GM19455 (cell line): ENCODE results near the gene PRLH.

Source experiments
- ATAC-seq: cut with Tn5 transposase; IDR thresholded peaks from one replicate; pipeline ENCODE4 v1.9.1; 2021; ENCODE audit not compliant: unreplicated experiment

PRLH gene

GRCh38 chr2:237563816-237564215 lies 2.6 kb upstream of the PRLH start:
- ATAC-seq, result no peak

DNA sequence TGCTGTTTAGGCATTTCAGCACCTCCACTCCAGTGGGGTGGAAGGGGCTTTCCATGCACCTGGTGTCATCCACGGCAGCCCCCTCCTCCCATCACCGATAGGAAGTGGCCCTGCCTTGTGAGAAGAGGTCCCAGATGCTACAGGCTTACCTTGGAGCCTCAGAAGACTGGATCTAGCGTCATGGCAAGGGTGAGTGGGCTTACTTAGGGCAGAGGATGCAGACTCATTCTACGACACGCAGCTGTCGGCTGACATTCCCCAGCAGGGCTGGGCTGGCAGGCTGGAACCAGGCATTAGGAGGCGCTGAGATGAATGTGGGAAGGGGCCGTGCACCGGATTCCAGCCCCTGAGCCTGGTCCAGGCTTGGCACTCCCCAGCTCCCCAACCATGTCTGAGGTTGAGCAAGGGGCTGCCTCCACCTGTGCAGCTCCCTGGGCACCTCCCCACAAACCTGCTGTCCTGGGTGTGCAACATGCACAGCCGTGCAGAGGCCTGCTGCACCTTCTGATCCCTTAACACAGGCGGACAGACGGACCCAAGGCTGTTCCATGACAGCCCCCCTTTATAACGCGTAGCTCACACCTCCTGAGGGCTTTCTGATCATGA lies 1.7 kb upstream of the PRLH start:
- no peak for ATAC-seq

DNA sequence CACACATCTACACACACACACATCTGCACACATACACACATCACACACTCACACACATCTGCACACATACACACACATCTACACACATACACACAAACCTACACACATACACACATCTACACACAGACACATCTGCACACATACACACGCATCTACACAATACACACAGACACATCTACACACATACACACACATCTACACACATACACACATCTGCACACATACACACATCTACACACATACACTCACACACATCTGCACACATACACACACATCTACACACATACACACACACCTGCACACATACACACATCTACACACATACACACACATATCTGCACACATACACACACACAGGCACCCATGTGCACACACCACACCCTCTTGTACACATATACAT lies 400 bp upstream of the PRLH start:
- no peak for ATAC-seq

DNA sequence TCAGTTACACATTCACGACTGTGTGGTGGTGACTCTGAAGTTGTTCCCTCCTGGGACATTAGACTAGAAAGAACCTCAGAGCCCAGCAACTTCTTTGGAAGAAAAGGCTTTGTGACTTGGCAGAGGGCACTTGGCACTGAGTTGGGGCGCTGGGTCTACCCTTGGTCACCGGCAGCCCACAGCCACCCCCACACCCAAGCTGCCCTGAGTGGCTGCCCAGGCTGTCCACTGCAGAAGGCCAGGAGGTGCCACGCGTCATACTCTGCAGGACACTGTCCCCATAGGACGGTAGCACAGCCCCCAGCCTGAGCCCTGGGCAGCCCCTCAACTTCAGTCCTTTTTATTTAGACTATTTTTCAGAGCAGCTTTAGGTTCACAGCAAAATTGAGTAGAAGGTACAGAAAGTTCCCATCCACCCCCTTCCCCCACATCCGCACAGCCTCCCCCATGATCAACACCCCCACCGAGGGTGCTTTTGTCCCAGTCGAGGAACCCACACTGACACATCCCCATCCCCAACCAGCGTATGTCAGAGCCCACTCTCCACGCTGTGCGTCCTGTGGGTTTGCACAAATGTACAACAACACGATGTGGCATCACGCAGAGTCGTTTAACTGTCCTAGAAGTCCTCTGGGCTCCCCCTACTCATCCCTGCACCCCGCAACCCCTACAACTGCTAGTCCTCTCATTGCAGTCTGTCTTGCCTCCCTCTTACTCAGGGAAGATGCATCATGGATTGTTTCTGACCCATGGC lies 1.1 kb downstream of the PRLH start:
- no peak for ATAC-seq

GRCh38 chr2:237568121-237568660 lies 1.8 kb downstream of the PRLH start:
- no peak for ATAC-seq

- ATAC-seq, result no peak
Measured at GRCh38 chr2:237569041-237569440, 2.7 kb downstream of the PRLH start.

DNA sequence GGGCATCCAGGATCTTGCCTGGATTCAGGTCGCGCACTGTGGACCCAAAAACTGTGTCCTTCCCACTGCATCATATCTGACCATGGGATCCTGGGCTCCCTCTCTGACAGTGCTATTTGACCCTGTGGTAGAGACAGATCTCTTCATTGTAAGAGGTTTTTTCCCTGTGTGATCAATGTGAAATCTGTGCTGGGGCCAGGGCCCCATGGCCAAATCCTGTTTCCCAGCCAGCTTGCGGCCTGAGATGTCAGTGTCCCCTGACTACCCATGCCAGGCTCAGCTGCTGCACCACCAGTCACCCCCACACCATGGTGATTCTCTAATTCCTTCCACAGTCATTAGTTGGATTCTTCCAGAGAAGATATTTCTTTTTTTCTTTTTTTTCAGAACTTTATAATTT lies 3.5 kb downstream of the PRLH start:
- ATAC-seq, result no peak

GRCh38 chr2:237570776-237571335 lies 4.5 kb downstream of the PRLH start:
- no peak for ATAC-seq

DNA sequence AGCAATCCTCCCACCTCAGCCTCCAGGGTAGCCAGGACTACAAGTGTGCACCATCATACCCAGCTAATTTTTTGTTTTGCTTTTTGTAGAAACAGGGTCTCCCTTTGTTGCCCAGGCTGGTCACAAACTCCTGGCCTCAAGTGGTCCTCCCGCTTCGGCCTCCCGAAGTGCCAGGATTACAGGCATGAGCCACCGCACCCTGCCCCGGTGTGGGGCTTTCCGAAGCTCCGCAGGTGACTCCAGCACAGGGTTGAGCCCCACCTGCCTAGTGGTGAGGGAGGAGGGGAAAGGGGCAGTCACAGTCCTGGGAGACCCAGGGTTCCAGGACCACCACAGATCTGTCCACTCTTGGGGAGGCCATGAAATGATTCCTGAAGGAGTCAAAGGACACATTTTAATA lies 5.2 kb downstream of the PRLH start:
- peak; percentile 13 for ATAC-seq

- ATAC-seq, result peak; percentile 88
Measured at GRCh38 chr2:237572021-237572741, 5.8 kb downstream of the PRLH start.

DNA sequence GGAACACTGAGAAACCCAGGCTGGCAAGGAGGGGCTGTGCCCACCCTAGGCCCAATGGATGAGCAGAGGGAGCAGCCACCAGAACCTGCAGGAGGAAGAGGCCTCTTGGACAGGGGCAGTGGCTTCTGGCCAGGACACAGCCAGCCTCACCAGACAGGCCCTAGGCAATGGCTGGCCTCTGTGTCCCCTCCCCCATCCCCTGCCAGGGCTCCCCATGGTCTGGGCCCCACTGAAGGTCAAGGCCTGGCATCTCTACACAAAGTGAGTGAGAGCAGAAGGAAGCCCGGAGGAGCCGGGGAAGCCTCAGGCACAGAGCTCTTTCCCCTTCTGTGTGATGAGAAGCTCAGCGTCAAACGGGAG lies 6.3 kb downstream of the PRLH start:
- no peak for ATAC-seq

DNA sequence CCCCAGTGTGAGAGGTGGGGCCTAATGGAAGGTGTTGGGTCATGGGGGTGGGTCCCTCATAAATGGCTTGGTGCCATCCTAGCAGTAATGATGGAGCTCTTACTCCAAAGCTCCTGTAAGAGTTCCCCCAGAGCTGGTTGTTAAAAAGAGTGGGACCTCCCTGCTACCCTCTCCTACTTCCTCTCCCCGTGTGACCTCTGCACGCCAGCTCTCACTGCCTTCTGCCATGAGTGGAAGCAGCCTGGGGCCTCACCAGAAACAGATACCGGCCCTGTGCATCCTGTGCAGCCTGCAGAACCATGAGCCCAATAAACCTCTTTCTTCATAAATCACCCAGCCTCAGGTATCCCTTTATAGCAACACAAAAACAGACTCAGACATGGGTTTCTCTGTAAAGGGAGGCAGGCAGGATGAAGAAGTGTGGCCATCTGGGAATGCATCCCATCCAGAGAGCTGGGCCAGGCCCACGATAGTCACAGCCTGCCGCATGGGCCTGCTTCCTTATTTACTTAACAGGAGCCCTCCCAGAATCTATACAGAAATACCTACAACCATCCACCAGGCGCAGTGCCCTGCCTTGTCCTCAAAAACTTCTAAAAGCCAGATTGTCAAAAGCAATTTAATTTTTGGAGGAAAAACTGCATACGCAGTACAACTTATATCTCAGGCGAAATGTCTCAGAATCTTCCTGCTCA lies 7.5 kb downstream of the PRLH start:
- no peak for ATAC-seq

DNA sequence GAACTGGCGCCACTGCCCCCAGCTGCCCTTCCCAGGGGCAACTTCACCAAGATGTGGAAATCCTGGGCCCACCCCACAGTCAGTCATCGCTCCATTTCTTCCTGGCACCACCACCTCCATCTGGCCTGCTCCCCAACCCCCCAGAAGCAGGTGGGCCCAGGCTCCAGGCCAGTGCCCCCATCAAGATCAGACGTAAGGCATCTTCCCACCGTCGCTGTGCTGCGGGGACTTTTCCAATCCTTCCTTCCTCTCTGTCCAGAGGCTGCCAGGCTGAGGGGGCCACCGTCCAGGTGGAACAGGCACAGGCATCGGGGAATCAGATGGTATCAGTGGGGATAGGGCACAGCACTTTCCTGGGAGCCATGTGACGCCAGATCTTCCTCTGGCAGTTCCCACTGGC lies 8.1 kb downstream of the PRLH start:
- ATAC-seq, result no peak

DNA sequence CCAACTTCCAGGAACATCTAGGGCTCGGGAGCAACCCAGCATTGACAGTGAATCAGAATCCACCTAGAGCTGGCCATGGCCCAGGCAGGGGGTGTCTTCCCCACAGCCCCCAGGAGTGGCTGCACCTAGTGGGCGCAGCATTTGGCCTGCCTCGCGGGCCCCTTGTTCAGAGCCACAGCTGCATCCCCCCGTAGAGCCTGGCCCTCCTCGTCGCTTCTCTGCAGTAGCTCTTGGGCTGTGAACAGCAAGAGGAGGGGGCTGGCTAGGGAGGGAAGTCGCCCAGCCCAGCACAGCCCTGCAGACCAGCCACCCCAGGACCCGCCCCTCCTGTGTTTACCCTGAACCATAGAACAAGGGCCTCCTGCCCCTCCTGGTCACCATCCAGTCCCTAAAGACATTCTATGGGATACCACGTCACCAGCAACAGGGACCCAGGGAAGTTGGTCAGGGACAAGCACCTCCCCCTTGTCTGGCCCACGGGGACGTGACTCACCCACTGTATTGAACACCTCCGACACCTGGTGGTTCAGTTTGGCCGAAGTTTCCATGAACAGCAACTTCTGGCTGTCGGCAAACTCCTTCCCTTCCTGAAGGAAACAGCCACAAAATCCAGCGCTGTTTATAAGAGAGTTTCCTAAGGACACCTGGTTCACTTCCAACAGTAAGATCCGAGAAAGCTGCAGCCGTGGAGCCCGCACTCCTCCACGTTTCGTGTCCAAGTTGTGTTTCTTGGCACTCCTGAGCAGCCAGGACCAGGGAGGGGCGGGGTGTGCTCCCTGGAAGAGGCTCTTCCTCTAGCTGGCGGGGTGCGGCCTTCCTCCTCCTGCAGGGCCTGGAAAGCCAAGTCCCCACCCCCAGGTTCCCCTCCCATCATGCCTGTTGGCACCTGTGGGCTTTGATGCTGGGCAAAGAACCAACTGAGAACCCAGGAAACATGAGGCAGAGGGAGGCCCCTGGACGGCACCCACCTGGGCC lies 8.8 kb downstream of the PRLH start:
- no peak for ATAC-seq

DNA sequence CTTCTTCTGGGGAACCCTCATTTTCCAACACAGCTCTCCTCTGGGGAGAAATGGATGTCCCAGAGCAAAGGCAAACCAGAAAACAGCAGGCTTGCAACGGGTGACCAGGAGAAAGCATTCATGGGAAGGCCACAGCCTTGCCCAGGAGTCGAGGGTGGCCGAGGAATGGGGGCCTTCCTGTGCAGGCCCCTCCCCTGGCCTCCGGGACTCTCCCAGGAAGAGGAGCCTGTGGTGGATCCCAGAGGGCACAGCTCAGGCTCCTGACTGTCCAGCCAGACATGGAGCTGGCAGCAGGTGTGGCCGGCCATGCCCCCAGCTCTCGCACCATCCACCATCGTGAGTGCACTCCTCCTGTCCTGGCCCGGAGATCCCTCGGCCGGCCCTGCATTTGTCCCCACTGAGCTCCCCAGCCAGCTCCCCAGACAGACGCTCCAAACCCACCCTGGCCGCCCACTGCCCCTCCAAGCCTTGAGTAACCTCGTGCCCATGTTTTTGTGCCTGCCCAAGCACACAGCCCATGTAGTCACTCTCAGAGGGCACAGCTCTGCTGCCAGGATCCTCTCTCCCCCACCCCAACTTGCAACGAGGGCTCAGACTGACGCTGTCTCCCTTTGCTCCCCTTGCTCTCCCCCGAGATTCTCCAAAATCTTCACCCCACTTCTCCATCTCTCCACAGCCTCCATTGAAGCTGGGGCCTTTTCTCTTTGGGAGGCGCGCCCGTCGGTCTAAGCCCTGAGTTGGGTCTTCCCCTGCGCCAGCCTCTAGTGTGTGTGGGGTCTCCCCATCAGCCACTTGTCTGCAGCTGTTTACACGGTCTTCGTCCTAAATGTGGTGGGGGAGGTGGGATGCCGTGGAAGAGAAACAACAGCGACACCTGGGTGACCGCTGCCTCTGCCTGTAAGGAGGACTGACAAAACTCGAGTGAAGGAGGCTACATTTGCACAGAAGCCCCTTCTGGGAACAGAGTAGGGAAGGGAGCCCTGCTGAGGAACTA lies 9.8 kb downstream of the PRLH start:
- ATAC-seq, result no peak

GRCh38 chr2:237576974-237577373 lies 10.6 kb downstream of the PRLH start:
- ATAC-seq, result no peak

DNA sequence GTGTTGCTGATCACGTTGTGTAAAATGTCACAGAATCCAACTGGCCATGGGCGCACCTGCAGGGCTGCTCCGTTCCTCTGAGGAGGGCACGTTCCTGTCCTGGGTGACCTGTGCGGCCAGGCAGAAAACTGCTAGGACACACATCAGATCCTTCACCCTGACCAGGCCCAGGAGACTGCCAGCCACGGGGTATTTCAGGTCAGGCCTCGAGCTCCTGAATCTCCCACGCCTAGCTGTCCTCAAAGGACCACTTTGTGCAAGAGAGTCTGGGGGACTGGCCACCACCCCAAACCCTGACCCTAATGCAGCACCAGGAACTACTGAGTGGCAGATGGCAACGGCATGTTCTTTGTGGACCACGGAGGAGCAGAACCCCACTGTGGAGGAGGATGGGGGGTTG lies 11.1 kb downstream of the PRLH start:
- ATAC-seq, result no peak

DNA sequence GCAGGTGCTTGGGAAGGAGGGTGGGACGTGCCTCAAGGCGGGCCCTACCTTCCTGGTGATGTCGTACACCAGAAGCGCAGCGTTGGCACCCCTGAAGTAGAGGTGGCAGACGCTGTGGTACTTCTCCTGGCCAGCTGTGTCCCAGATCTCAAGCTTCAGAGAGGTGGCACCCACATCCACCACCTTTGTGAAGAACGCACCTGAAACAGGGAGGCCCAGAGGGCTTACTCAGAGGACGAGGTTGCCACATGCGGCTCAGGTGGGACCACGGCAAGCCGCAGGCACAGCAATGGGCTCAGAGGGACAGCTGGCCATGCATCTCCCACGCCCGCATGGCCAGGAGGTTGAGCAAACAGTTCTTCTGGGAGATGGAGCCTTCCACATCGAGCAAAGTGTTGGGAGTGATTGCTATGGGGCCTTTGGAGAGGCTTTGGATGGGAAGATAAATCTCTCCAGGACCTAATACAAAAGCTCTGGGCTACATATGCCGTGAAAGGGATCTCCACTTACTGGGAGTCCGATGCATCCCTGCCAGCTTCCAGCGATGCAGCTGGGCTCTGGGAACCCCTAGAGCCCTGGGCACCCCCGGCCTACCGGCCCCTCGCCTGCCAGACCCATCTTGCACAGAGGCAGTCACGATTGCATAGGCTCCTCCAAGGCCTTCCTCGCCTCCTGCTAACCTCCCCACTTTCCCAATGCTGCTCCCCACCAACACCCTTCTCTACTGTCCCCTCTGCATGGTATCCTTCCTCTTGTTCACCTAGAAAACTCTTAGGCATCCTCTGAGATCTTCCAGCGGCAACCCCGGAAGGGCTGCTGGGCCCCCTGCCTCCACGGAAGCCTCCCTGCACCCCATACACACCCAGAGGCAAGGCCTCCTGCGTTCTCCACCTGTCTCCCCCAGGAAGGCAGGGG lies 11.8 kb downstream of the PRLH start:
- ATAC-seq, result no peak
